Stimulated activated CD8-positive, alpha-beta memory T cell treated with anti-CD3 and anti-CD28 coated beads, Interleukin-7, amount 100 ng/mL, for 24 hours (primary cell): ENCODE measurements around the gene CEP85L.
"Not testable (repeated sequence)": the region's sequence is repeated elsewhere in the genome, so short reads cannot be mapped to it uniquely, and the experiment has no call there.

Experiments used
- DNase-seq: peaks from one replicate; pipeline ENCODE4 v3.0.0-alpha.2; 2020; ENCODE audit warnings: low read depth

CEP85L gene

GRCh38 chr6:118495485-118496280 is 155.7 kb downstream of the CEP85L start:
- DNase-seq, result no peak

- no peak for DNase-seq
Measured at GRCh38 chr6:118494091-118494490, 157.3 kb downstream of the CEP85L start.

- DNase-seq, result no peak
Measured at GRCh38 chr6:118489990-118490389, 161.4 kb downstream of the CEP85L start.

GRCh38 chr6:118488631-118489030 is 162.8 kb downstream of the CEP85L start:
- no peak for DNase-seq

- no peak for DNase-seq
Measured at GRCh38 chr6:118485601-118486550, 165.5 kb downstream of the CEP85L start.

- no peak for DNase-seq
Measured at GRCh38 chr6:118476551-118476950, 174.8 kb downstream of the CEP85L start.

- no peak for DNase-seq
Measured at GRCh38 chr6:118473266-118473665, 178.1 kb downstream of the CEP85L start.

GRCh38 chr6:118469468-118469867 is 181.9 kb downstream of the CEP85L start:
- DNase-seq, result no peak

- no peak for DNase-seq
Measured at GRCh38 chr6:118468682-118469465, 182.5 kb downstream of the CEP85L start.

GRCh38 chr6:118467181-118467580 is 184.2 kb downstream of the CEP85L start:
- no peak for DNase-seq

- no peak for DNase-seq
Measured at GRCh38 chr6:118464620-118465019, 186.8 kb downstream of the CEP85L start.

- no peak for DNase-seq
Measured at GRCh38 chr6:118460958-118461470, 190.4 kb downstream of the CEP85L start.

- no peak for DNase-seq
Measured at GRCh38 chr6:118456982-118457381, 194.4 kb downstream of the CEP85L start.

- DNase-seq, result no peak
Measured at GRCh38 chr6:118451839-118452238, 199.6 kb downstream of the CEP85L start.

- DNase-seq, result no peak
Measured at GRCh38 chr6:118444796-118445195, 206.6 kb downstream of the CEP85L start.

GRCh38 chr6:118436482-118436881 is 214.9 kb downstream of the CEP85L start:
- DNase-seq, result no peak

GRCh38 chr6:118434147-118434546 is 217.2 kb downstream of the CEP85L start:
- DNase-seq, result not testable (repeated sequence)

GRCh38 chr6:118421312-118421711 is 230.1 kb downstream of the CEP85L start:
- DNase-seq, result not testable (repeated sequence)

GRCh38 chr6:118419448-118420394 is 231.7 kb downstream of the CEP85L start:
- no peak for DNase-seq
